ENCODE results near the gene CDHR2.

Gene CDHR2

GRCh38 chr5:176624142-176624541, 75.0 kb downstream of the CDHR2 start:
- no peak for ATAC-seq

DNA sequence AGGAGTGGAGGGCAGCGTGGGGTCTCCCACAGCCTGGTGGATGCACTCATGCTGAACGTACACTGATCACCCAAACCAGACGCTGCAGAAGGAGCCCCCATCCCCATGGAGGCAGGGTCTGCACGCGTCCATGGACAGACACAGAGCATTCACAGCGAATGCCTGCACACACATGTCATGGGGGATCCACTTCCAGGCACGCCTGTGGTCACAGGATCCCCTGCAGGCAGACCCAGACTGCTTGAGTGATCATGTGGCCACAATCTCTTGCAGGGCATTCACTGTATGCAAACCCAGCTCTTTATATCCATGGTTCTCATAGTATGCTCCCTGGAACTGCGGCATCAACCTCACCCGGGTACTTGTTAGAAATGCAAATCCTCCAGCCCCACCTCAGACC, 75.8 kb downstream of the CDHR2 start:
- no peak for ATAC-seq

GRCh38 chr5:176625512-176625911, 76.4 kb downstream of the CDHR2 start:
- ATAC-seq, result no peak

- no peak for ATAC-seq
Measured at GRCh38 chr5:176625966-176626875, 77.1 kb downstream of the CDHR2 start.

- ATAC-seq, result no peak
Measured at GRCh38 chr5:176626876-176627236, 77.7 kb downstream of the CDHR2 start.

GRCh38 chr5:176627582-176627981, 78.4 kb downstream of the CDHR2 start:
- no peak for ATAC-seq

DNA sequence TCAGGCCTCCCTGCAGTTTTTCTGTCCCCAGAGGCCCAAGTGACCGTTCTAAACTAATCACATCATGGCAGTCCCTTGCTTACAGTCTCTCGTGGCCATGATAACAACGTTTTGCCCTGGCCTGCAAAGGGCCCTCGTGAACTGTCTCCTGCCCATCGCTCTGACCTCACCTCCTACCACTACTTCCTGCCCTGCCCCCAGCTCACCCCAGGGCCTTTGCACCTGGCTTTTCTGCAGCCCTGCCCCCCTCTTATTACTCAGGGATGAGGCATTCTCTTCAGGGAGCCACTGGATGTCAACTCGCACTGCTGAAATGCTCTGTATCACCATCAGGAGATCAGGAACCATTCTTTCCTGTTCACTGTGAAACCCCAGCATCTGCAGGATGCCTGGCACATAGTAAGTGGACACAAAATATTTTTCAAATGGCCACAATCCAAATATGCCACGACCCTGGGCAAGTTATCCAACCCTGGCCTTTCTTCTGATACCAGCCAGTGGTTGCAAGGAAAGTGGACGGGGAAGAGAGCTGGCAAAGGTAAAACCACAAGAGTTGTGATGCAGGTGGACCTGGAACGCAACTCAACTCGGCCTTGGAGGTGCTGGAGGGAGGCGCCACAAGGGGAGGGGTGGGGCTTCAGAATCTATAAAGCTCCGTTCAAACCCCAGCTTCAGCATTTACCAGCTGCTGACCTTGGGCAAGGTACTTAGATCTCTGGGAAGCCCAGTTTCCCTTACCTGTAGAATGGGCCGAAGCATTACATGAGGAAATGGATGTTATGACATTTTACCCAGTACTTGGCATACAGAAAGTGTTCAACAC, 79.5 kb downstream of the CDHR2 start:
- ATAC-seq, result no peak

DNA sequence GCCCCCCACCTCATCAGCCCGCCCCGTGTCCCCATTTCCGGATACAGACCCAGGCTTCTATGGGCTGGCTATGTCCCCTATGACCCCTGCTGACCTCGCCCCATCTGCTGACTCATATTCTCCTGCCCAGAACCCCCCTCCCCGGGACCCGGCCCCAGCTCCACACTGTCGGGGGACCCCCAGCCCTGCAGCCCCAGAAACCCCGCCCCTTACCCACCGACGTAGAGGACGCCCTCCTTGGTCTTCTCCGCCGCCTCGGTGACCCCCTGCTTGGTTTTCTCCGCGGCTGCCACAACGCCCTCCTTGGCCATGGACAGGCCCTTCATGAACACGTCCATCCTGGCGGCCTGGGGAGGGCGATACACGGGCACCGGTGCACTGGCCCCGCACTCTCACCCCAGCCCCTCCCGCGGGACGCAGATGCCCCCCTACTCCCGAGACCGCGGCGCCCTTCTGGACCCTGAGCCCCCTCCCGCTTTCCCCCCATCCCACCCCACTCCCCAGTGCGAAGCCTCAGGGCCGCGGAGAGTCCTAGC, 80.2 kb downstream of the CDHR2 start:
- ATAC-seq, result no peak

- ATAC-seq, result peak; percentile 86 to 91
Measured at GRCh38 chr5:176629853-176630680, 80.9 kb downstream of the CDHR2 start, which contains the start of the genes EIF4E1B and SNCB. Gene EIF4E1B (plus strand): TSS chr5:176630675. CDS start chr5:176642788, 12,113 bp downstream. Gene SNCB (minus strand): TSS chr5:176630534. CDS start chr5:176629654, 880 bp downstream.

- ATAC-seq, result no peak
Measured at GRCh38 chr5:176630681-176631222, 81.6 kb downstream of the CDHR2 start.

GRCh38 chr5:176631383-176632200, 82.5 kb downstream of the CDHR2 start:
- no peak for ATAC-seq

DNA sequence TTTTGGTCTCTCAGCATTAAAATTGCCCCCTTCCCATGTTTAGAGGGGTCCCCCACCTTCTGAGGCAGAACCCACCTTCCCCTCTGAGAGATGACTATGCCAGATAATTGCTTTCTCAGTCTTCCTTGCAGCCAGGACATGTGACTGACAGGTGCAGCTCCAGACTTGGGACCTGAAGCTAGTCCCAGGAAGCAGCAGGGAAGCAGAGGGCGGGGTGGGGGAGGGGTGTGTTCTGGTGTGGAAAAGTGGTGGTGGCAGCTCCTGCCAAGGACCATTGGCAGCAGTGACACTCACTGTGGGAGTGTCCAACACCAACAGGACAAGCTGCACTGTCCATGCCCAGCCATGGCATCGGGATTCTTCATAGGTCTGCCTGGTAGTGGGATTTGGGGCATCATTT, 83.6 kb downstream of the CDHR2 start:
- ATAC-seq, result no peak

GRCh38 chr5:176633598-176633997, 84.5 kb downstream of the CDHR2 start:
- ATAC-seq, result no peak

- no peak for ATAC-seq
Measured at GRCh38 chr5:176636426-176636825, 87.3 kb downstream of the CDHR2 start.

- no peak for ATAC-seq
Measured at GRCh38 chr5:176637556-176637955, 88.4 kb downstream of the CDHR2 start.

DNA sequence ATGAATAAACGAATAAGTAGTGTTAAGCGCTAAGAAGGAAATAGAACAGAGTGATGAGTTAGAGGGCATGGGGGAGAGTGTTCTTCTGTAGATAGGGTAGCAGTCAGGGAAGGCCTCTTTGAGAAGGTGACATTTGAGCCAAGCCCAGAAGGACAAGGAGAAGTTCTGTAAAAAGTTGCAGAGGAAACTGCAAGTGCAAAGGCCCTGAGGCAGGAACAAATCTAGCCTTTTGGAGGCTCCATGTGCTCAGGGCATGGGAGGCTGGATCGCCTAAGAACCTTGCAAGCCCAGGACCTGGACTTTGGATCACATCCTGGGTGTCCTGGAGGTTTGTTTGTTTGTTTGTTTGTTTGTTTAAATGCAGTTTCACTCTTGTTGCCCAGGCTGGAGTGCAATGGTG, 89.3 kb downstream of the CDHR2 start:
- no peak for ATAC-seq

DNA sequence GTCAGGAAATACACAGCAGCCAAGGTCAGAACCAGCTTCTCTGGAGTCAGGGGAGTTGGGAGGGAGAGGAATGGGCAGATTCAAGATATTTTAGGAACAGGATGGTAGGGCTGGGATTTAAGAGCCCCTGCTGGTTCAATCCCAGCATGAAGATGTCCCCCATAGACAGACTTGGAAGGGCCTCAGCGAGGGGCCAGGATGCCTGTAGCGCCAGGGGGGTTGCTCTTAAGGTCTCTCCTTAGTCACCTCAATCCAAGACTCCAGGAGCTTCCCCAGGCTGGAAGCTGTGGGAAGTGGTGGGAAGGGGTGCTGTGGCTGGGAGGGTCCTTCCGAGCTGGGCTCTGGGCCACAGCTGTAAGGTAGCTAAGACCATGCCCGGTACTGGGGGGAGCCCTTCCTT, 90.1 kb downstream of the CDHR2 start:
- no peak for ATAC-seq

- ATAC-seq, result no peak
Measured at GRCh38 chr5:176639981-176640380, 90.8 kb downstream of the CDHR2 start.

DNA sequence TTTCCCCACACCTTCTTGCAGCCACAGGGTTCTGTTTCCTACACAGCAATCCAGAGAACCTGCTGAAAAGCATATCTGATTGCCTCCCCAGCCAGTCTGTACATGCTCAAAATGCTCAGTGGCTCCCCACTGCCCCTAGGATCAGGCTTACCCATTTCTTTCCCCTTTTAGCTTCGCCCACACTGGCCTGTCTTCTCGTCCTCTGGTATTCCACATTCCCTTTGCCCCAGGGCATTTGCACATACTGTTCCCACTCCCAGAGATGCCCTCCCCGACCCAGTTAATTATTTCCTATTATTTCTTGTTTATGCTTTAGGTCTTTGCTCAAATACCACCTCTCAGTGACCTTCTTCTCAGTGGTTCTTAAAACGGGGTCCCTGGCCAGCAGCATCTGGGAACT, 91.5 kb downstream of the CDHR2 start:
- no peak for ATAC-seq

DNA sequence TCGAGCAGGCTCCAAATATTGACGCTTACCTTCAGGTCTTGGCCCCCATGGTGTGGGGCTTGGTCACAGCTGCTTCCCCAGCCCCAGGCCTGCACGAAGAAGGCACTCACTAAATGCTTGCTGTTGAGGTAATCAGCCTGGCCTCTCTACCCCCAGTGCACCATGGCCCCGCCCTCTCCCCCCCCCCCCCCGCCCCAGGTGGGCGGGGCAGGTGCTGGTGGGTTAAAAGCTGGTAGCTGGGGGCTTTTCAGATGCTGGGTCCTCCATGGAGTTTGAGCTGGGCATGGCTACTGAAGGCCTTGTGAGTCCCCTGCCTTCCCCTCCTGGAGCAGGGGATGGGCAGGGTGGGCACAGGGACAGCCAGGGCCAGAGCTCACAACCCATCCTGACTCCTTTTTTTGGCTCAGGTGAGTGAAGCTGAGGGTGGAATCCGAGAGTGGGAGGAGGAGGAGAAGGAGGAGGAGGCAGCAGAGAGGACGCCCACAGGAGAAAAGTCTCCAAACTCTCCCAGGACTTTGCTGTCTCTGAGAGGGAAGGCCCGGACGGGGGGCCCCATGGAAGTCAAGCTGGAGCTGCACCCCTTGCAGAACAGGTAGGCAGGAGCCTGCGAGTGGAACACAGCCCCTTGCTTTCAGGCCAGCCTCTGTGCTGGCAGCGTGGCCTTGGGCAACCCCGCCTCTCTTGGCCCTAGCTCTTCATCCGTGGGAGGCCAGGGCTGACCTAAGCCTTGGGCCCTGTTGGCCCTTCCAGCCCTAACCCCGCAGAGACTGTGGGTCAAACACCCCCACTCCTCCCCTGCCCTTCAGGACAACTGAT, 93.7 kb downstream of the CDHR2 start:
- ATAC-seq, result no peak
